Keratinocyte (primary cell): ENCODE measurements around the gene AKAP13. TPM values are rescaled to one million over a fixed set of nuclear protein-coding genes. Genes with fewer than 3 reads are reported as not detected.

Source experiments
- DNase-seq: peaks from one replicate; pipeline ENCODE4 v3.0.0-alpha.2; 2011; ENCODE audit warnings: low read depth, missing footprints, low spot score
- FAIRE-seq: peaks from 2 replicates; lab custom pipeline; 2011; peaks lifted over from hg19 to GRCh38; lab: Jason Lieb, UNC
- H2AFZ ChIP-seq: 2 replicates; pipeline ENCODE4 v1.6.0; 2012; ENCODE audit warnings: low read length, control low read depth, inconsistent platforms; ENCODE audit not compliant: control insufficient read depth
- H3K27ac ChIP-seq: 2 replicates; pipeline ENCODE4 v1.5.1; 2011; ENCODE audit warnings: low read length; ENCODE audit not compliant: control insufficient read depth, insufficient read depth
- H3K27me3 ChIP-seq: 3 replicates; pipeline ENCODE4 v1.6.0; 2011; ENCODE audit warnings: low read length; ENCODE audit not compliant: control insufficient read depth, insufficient read depth; ENCODE audit errors: extremely low read depth
- H3K36me3 ChIP-seq, 2 experiments: 2 replicates in 1 of 2; 3 replicates in 1 of 2; pipeline ENCODE4 v1.5.1; 2011; ENCODE audit warnings: low read length in 2 of 2, mild to moderate bottlenecking in 1 of 2; ENCODE audit not compliant: control insufficient read depth in 2 of 2, insufficient read depth in 2 of 2; ENCODE audit errors: extremely low read depth in 1 of 2
- H3K4me1 ChIP-seq: 3 replicates; pipeline ENCODE4 v1.5.1; 2011; ENCODE audit warnings: low read length; ENCODE audit not compliant: control insufficient read depth, insufficient read depth; ENCODE audit errors: extremely low read depth
- H3K4me2 ChIP-seq: 3 replicates; pipeline ENCODE4 v1.6.0; 2011; ENCODE audit warnings: low read depth, low read length; ENCODE audit not compliant: control insufficient read depth, insufficient read depth; ENCODE audit errors: extremely low read depth
- H3K4me3 ChIP-seq, 3 experiments: fragments of 200-600 bp in 1 of 3; sonication (generic) in 1 of 3; 2 replicates in 2 of 3; 3 replicates in 1 of 3; pipeline ENCODE4 v1.5.1; 2011 to 2016; ENCODE audit warnings: low read length in 3 of 3, mild to moderate bottlenecking in 3 of 3, control low read depth in 2 of 3, inconsistent platforms in 1 of 3, low read depth in 1 of 3, mixed read lengths in 1 of 3, mixed run types in 1 of 3, moderate library complexity in 1 of 3; ENCODE audit not compliant: control insufficient read depth in 2 of 3, insufficient read depth in 2 of 3; ENCODE audit errors: extremely low read depth in 1 of 3
- H3K79me2 ChIP-seq: 2 replicates; pipeline ENCODE4 v1.6.0; 2012; ENCODE audit warnings: low read length; ENCODE audit not compliant: control insufficient read depth, insufficient read depth
- H3K9ac ChIP-seq: 3 replicates; pipeline ENCODE4 v1.6.0; 2011; ENCODE audit warnings: low read length; ENCODE audit not compliant: control insufficient read depth, insufficient read depth; ENCODE audit errors: extremely low read depth
- H3K9me1 ChIP-seq: 3 replicates; pipeline ENCODE4 v1.6.0; 2011; ENCODE audit warnings: low read length; ENCODE audit not compliant: control insufficient read depth, insufficient read depth; ENCODE audit errors: extremely low read depth
- H3K9me3 ChIP-seq: 2 replicates; pipeline ENCODE4 v1.5.1; 2012; ENCODE audit warnings: low read depth, low read length; ENCODE audit not compliant: control insufficient read depth
- H4K20me1 ChIP-seq: 3 replicates; pipeline ENCODE4 v1.6.0; 2011; ENCODE audit warnings: low read length; ENCODE audit not compliant: control insufficient read depth, insufficient read depth; ENCODE audit errors: extremely low read depth
- EZH2 ChIP-seq: IDR thresholded peaks from one replicate; pipeline ENCODE4 v1.6.1; 2012; ENCODE audit warnings: inconsistent platforms, mild to moderate bottlenecking, low read length, moderate library complexity
- dilution Hi-C: fragments of 300-500 bp; cut with MboI; formaldehyde crosslinking; loops from one replicate; pipeline ENCODE4 v1.7.0; 2020; ENCODE audit warnings: low sequenced_read_pairs; ENCODE audit not compliant: extremely low pct_ligation_motif_present
- polyA plus RNA-seq, 5 experiments: library from polyadenylated mRNA; depleted of rRNA in 3 of 5; stranded (reverse) in 3 of 5; stranded (forward) in 1 of 5; unstranded in 1 of 5; fragments of >200 nt; gene quantifications; 1 replicate in 1 of 5; 2 replicates in 3 of 5; 3 replicates in 1 of 5; pipeline versions ENCODE4 v1.2.1 to v1.2.3, GENCODE V29; 2011 to 2012; ENCODE audit warnings: missing spikeins in 2 of 5, low read depth in 1 of 5, low replicate concordance in 1 of 5
- TF ChIP-seq, protein P1 (sequence below), 3 experiments: IDR thresholded peaks in 1 of 3; conservative IDR thresholded peaks in 1 of 3; optimal IDR thresholded peaks in 1 of 3; 2 replicates in 2 of 3; 3 replicates in 1 of 3; pipeline versions ENCODE3 to v1.5.1; 2011; ENCODE audit warnings: low read length in 3 of 3, mild to moderate bottlenecking in 3 of 3, moderate library complexity in 2 of 3, control low read depth in 1 of 3, inconsistent platforms in 1 of 3; ENCODE audit not compliant: insufficient read depth in 2 of 3; ENCODE audit errors: extremely low read depth in 1 of 3

Gene AKAP13
- polyA plus RNA-seq, 1 donor (not counting 4 experiments of a cell fraction or from before 2014, with no cell fraction given) = 16.7 TPM

GRCh38 chr15:85414991-85415390 is 34.6 kb downstream of the AKAP13 start:
- no peaks in the 10 kb centered on the region for H3K27me3 ChIP-seq
- H3K27ac ChIP-seq = peak overlapping the region; percentile 95
- no peak overlapping the region for H3K4me2 ChIP-seq
- peaks cover 35% of the 10 kb centered on the region for H3K4me1 ChIP-seq
- no peak overlapping the region for H2AFZ ChIP-seq
- dilution Hi-C loops = no loop called here
- H3K9me1 ChIP-seq = no peaks in the 10 kb centered on the region
- no peaks in the 10 kb centered on the region for H3K9me3 ChIP-seq
- H3K9ac ChIP-seq = peak overlapping the region; percentile 64
- no peaks in the 10 kb centered on the region for H3K36me3 ChIP-seq
- FAIRE-seq (no peak), DNase-seq (no peak)
- TF ChIP-seq, protein P1, sequence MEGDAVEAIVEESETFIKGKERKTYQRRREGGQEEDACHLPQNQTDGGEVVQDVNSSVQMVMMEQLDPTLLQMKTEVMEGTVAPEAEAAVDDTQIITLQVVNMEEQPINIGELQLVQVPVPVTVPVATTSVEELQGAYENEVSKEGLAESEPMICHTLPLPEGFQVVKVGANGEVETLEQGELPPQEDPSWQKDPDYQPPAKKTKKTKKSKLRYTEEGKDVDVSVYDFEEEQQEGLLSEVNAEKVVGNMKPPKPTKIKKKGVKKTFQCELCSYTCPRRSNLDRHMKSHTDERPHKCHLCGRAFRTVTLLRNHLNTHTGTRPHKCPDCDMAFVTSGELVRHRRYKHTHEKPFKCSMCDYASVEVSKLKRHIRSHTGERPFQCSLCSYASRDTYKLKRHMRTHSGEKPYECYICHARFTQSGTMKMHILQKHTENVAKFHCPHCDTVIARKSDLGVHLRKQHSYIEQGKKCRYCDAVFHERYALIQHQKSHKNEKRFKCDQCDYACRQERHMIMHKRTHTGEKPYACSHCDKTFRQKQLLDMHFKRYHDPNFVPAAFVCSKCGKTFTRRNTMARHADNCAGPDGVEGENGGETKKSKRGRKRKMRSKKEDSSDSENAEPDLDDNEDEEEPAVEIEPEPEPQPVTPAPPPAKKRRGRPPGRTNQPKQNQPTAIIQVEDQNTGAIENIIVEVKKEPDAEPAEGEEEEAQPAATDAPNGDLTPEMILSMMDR (optimal IDR thresholded peaks at IDR 0.05 in 1 of 3, IDR thresholded peaks at IDR 0.05 in 1 of 3, conservative IDR thresholded peaks at IDR 0.05 in 1 of 3; ENCODE audit: extremely low read depth in 1 of 3, insufficient read depth in 2 of 3, low read length in 3 of 3) = no peak
- no peak for TF ChIP-seq EZH2
- H3K79me2 ChIP-seq = peaks cover 87% of the 10 kb centered on the region
- H3K4me3 ChIP-seq = no peak overlapping the region
- H4K20me1 ChIP-seq = no peaks in the 10 kb centered on the region

GRCh38 chr15:85415783-85416182 is 35.4 kb downstream of the AKAP13 start:
- Histone ChIP-seq H3K27ac (no peak overlapping the region), H2AFZ (no peak overlapping the region), H3K9me1 (no peaks in the 10 kb centered on the region), H3K79me2 (peaks cover 87% of the 10 kb centered on the region), H4K20me1 (no peaks in the 10 kb centered on the region), H3K36me3 (no peaks in the 10 kb centered on the region), H3K27me3 (no peaks in the 10 kb centered on the region), H3K4me1 (peaks cover 36% of the 10 kb centered on the region), H3K4me2 (no peak overlapping the region), H3K9me3 (no peaks in the 10 kb centered on the region), H3K4me3 (no peak overlapping the region), H3K9ac (no peak overlapping the region)
- dilution Hi-C loops = no loop called here
- TF ChIP-seq EZH2 = no peak
- TF ChIP-seq, protein P1 (optimal IDR thresholded peaks at IDR 0.05 in 1 of 3, IDR thresholded peaks at IDR 0.05 in 1 of 3, conservative IDR thresholded peaks at IDR 0.05 in 1 of 3; ENCODE audit: extremely low read depth in 1 of 3, insufficient read depth in 2 of 3, low read length in 3 of 3) = no peak
- DNase-seq (no peak), FAIRE-seq (no peak)
